Kidney glomerular epithelial cell (primary cell): ENCODE results near the gene TRIM17.

Experiments used
- DNase-seq: peaks from one replicate; lab custom pipeline; 2025; lab: John Stamatoyannopoulos, UW

Gene TRIM17

DNA sequence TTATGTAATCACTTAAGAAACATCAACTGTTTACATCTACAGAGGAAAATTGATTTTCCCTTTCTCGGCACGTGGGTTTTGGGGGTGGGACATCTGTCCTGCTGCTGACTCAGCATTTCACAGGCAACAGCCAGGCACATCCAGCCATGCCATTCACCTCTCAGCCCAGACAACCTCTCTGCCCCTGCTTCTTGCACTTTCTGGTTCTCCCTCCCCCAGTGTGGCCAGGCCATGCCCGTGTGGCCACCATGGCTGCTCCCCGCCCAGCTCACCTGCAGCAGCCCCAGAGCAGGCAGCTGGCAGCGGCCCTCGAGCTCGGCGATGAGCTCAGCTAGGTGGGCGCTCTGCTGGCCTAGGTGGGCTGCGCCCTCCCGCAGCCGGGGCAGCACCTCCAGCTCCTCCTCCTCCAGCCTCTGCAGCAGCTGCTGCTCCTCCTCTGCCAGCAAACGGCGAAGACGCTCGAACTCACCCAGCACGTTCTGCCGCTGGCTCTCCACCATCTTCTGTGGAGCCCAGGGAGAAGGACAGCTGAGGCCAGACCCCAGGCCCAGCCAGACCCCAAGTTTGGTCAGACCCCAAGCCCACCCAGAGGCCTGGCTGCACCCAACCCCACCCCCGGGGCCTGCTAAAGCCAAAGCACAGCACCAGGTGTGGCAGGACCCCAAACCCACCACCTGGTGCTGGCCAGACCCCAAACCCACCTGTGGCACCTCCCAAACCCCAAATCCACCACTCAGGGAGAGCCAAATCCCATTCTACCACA, 15.8 kb downstream of the TRIM17 start:
- DNase-seq, result no peak

DNA sequence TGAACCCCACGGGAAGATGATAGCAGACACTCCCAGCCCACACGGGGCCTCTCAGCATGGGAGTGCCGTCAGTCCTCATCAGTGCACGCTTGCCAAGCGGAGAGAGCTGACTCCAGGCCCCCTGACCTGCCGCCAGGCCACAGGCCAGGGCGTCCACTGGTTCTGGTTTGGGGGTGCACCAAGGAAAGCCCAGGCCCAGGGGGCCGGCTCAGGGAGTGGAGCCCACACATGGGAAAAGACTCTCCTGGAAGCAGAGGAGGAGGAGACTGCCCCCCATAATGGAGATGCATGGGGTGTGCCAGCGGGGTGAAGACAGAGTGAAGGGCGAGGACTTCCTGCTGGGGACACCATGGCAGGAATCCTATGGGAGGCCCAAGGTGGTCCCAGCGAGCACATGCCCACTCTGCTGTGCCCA, 16.4 kb downstream of the TRIM17 start:
- no peak for DNase-seq

DNA sequence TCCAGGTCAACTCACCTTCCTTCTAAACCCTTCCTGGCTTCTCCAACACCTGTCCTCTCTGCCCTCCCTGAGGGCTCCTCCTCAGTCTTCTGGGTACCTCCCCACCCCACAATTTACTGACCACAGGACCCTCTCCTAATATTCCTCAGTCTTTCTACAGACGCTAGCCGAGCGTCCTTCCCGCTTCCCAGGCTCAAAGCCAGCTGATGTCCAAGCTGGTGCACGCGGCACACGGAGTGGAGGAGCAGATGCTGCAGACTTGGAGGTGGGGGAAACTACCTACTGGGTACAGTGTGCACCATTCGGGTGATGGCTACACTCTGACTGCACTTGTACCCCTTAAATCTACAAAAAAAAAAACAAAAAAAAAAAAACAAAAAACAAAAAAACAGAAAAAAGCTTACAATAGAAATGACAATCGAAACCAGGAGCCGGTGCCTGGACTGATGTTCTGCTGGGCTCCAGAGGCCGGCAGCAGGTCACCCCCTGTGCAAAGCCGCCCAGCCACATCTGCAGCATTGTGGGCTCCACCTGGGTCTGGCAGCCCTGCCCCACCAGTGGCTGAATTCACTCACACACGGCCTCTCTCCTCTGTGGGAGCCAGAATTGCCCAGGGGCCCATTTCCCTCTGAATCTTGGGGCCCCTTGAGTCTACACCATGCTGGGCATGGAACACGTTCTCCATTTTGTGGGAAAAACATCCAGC, 17.0 kb downstream of the TRIM17 start:
- DNase-seq, result no peak

DNA sequence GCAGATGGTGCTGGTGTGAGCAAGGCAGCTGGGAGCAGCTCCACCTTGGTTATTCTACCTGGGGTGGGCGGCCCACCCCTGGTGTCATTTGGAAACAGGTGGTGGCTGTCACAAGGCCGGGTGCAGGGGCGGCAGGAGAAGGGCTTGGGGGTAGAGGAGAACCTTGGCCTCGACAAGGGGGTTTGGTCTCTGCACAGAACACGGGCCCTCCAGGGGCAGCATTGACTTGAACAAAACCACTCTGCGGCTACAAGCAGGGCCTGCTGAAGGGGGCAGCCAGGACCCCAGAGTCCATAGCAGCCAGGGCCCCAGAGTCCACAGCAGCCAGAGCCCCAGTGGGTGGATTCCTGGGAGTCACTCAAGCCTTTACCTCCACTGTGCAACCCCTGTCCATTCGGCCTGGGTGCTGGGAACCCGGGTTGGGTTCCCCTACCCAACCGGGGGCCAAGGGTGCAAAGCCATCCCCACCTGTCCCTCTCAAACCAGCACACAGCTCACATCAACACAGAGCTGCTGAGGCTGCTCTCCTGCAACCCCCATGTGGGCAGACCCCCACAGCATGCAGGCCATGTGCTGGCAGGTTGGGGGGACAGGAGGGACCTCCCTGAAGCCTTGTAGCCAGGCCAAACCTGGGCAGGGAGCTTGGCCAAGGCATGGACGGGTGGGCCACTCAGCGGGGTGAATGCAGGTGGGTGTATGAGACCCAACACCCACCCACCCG, 17.8 kb downstream of the TRIM17 start:
- DNase-seq, result no peak

DNA sequence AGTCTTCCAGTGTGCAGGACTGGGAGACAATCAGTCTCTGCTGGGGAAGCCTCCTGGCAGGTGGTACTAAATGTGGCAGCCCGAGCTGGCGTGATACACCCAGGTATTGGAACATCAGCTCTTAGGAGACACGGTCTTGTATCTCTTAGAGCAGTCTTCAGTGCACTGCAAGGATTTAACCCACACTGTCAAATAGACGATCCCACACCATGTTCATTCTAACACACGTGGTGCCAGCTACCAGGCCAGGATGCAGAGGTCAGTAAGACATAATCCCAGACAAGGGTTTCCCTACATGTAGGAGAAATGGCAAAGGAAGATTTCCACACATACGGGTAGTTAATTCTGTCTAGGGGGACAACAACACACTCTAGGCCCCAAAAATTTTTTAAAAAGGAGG, 18.7 kb downstream of the TRIM17 start:
- no peak for DNase-seq

DNA sequence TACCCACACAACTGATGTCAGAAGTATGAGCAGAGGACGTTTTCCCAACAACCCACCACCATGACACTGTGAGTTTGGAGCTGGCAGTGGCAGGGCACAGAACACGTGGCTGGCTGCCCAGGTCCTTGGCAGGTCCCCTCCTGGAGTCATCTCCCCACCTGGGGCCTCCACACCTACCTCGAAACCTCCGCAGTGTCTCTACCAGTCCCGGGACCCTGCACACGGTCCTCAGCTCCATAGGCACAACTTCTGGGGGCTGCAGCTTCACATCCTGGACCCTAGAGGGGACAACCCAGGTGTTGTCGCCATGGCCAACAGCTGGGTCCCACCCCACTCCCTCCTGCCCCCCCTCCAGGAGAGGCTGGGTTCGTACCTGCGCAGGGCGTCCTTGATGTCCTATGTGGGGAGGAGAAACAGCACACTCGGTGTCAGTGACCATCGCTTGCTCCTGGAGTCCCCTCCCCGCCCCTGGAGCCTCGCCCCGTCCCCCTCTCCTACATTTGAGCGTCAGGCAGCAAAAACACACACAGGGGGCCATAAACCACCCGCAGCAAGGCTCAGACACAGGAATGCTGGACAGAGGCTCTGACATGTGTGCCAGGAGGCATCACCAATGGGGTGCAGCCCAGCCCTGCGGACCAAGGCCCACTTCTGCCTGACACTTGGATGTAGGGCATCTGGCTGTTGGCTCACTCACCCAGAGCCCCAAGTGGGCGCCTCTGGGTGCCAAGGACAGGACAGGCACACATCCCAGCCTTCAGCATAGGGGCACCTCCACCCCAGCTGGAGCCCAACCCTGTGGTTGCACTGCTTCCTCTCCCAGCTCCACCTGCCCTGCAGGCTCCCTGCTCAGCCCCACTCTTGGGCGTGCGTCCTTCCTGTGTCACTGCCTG, 19.6 kb downstream of the TRIM17 start:
- DNase-seq, result no peak

DNA sequence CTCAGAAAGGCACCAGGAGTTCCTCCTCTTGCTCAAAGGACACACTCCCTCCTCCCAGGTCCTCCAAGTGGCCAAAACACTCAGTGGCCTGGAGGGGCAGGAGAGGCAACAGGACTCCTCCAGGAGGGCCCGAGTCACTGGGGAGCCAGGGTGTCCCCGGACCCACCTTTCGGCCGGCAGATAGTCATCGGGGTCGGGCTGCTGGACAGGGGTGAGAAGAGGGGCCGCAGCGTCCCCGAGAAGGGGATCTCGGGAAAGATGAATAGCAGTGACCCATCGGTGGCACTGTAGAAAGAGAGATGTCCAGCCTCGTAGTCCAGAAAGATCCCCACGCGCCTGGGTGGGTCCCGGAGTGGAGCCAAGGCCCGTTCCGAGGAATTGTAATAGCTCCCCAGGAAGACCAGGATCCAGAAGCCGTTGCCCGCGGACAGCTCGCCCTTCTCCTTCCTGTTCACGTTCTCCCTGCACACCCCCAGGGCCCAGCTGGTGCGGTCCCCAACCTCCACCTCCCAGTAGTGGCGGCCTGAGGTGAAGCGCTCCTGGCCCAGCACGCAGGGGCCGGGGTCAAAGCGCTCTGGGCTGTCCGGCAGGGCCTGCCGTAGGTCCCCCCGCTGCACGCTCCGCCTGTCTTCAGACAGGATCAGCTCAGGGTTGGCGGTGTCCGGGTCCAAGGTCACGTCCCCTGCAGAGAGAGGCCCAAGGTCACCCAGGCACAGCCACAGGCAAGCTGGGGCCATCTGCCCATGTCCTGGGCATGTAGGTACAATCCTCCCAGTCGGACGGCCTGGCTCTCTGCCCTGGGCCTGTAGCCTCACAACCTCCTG, 21.9 kb downstream of the TRIM17 start:
- no peak for DNase-seq

DNA sequence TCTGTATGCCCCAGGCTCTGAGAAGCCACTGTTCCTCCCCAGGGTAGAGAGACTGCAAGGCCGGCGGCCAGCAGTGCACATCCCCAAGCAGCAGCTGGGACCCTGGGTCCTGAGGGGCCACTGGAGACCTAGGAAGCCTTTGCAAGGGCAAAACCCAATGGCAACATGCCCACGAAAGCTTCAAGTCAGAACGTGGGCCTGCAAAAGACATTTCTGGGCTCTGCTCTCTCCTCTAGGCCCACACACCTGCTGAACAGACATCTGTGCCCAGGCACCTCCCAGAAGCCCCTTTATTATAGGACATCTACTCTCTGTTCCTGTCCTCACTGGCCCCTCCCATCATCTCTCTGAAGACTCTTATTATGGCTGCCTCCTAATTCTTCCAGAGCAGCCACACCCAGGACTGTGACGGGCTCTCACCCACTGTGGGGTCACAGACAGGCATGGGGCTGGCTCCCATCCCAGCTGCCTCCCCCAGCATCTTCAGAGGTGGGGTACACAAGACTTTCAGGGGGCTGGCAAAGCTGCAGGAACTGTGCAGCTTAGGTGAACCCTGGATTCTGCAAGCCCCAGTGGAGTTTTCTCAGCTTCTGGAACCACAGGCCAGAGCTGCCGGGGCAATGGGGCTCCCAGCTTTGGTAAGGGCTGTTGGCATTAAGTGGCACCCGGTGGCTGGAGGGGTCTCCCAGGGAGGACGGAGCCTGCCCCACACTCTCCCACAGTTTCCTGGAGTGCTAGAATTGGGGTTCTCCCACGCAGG, 22.7 kb downstream of the TRIM17 start:
- DNase-seq, result no peak

DNA sequence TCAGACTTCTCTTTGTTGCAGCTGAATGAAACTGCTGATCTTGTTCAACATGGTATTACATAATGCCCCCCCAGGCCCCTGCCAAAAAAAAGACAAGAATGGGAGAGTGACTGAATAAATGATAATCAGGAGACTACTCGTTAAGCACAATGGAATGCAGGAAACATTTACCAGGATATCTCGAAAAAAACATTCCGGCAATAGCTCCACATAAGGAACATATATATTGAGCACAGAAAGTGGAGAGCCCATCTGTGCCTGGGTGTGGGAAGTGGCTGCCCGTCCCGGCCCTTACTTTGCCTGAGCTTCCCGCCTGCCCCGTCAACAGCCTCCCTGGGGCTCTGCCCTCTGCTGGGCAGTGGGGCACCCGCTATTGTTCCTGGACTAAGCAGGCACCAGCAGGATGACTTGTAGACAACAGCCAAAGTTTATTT, 23.4 kb downstream of the TRIM17 start:
- DNase-seq, result peak; percentile 2

DNA sequence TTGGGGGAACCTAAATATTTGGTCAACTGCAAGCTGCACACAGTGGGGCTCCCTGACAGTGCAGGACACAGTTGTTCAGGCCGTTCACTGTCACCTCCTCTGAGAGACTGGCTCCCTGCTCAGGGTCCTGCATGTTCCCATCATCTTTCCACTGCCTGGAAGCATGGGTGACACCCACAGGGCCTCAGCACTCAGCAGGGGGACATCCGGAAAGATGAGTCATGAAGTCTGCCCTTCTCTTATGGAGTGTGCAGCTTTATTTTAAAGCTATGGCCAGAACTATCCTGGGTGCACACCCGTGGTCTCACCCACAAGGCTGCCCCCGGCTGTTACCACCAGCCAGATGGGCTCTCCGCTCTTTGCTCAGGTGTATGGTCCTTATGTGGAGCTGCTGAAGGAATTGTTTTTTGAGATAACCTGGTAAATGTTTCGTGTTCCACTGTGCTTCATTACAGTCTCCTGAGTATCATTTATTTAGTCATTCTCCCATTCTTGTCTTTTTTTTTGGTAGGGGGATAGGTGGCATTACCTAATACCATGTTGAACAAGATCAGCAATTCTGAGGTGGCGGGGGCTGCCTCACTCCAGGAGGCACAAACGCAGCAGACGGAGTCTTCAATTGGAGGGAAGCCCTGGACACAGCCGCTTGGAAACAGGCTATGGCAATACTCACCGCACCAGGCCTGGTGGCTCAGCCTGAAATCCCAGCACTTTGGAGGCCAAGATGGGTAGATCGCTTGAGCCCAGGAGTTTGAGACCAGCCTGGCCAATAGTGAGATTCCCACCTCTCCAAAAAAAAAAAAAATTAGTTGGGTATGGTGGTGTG, 24.3 kb downstream of the TRIM17 start:
- DNase-seq, result no peak

DNA sequence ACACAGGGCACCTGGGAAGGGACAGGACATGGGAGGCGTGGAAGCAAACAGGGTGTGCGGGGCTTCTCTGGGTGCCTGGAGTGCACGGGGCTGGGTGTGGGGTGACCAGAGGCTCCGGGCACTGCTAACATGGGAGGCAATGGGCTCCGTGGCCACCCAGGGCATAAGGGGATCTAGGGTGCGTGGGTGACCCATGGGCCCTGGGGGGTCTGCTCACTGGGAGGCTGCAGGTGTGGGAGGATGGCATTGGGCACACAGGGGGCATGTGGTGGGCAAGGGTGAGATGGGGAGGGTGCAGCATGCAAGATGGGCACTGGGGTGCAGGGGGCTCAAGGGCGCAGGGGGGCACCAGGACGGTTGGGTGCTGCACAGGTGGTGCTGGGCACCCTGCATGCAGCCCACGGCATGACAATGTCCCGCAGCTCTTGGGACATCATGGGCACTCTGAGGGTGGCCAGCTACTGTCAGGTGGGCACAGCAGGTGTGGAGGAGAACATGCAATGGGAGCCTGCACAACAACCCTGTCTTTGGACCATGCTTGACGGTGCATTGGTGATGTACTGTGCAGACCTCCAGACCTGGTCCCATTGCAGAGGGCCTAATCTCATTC, 25.1 kb downstream of the TRIM17 start:
- DNase-seq, result no peak

DNA sequence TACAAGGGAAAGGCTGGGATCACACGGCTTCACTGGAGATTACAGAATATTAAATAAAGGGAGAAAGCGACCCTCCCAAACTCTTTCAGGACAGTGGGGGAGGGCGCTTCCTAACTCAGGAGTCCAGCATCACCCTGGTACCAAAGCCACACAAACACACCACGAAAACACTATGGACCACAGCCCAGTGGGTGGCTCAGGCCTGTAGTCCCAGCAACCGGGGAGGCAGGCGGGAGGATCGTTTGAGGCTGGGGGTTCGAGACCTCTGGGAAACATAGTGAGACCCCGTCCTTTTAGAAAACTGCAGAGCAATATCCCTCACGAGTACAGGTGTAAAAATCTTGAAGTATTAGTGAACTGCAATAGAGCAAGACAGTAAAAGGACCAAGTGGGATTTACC, 26.0 kb downstream of the TRIM17 start:
- no peak for DNase-seq

DNA sequence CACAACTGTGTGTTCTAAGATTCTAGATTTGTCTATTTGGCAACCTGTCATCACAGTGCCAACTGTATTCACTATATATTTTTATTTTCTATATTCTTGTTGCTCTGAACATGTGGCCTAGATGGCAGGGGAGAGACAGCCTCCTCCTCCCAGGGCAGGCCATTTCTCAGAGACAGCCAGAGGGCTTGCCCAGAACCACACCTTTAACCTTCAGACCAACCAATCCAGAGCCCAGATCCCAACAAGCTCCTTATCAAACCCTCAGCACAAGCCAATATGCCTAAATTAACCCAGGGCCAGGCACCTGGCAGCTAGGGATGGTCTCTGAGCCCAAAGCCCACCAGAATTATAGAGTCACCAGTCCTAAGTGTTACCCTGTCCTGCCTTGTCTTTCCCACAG, 29.3 kb downstream of the TRIM17 start:
- DNase-seq, result no peak

DNA sequence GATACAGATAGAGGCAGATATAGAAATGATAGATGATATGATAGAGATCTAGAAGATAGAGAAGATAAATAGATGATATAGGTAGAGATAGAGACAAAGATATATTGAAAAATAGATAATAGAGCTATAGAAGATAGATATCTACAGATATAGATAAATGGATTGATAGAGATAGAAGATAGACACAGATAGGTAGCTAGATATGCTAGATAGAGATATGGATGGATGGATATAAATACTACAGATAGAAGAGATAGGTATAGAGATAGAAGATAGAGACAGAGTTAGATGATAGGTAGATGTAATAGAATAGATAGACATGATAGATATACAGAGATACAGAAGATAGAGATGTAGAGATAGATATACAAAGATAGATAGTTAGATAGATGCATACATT, 31.4 kb downstream of the TRIM17 start:
- no peak for DNase-seq

DNA sequence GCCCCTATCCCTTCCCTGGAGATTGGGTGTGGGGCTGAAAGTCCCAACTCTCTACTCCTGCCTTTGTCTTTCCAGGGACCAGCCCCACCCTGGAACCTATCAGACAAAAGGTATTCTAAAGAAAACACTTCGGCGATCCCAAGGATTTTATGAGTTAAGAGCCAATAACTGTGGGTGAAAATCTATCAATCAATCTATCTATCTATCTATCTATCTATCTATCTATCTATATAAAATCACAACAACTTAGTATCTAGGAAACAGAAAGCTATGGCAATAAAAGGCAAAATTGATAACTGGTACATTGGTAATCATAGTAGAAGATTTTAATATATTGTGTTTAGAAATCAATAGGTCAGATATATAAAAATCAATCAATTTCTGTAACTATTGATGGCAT, 32.9 kb downstream of the TRIM17 start:
- no peak for DNase-seq

DNA sequence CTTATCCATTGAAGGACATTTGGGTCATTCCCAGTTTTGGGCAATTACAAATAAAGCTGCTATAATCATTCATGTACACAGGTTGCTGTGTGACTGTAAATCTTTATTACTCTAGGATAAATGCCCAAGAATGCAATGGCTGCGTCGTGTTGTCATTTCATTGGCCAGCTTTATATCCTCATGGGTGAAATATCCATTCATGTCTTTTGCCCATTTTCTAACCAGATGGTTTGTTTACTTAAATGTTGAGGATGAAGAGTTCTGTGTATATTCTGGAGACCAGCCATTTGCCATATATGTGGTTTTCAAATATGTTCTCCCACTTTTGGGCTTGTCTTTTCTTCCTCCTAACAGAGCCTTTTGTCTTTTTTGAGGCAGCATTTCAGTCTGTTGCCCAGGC, 35.3 kb downstream of the TRIM17 start:
- DNase-seq, result no peak

DNA sequence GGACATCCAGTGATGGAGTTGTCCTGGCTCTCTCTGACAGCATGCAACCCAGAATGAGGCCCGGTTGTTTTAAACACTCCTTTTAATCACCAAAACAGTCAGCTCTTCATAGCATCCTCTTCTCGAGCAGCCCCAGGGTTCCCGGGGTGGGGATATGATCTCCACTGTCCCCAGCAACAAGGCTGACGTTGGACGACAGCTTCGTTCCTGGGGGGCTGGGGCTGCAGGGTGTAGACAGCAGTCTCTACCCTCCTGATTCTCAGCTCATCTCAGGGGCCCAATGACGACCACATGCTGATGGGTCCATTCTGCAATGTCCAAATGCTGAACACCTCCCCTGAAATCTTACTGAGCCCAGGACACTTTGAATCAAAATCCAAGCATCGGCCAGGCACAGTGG, 37.0 kb downstream of the TRIM17 start:
- no peak for DNase-seq

DNA sequence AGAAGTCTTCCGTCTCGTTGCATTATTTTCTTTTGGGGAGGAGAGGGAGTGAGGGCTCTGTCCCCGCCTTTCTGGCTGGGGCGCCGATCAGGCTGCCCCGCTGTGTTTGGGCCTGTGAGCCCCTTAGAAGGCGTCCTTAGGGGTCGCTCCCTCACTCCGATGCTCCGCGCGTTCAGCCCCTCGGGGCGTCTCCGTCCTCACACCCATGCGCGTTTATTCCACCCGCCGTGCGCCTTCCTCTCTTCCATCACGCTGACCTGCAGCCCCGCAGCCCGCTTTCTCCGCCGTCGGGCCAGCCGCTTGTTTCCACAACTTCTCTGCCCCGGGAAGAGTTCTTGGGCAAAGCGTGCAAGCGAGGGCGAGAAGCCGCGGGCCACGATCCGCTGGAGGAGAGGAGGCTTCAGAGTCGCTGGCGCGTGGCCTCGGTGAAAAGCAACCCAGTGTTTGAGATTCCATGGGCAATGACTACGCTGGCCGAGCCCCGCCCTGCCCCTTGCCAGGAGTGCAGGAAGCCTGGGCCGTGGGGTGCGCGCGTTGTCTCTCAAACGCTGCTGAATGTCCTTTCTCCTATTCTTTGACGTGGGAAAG, 37.7 kb downstream of the TRIM17 start:
- DNase-seq, result no peak
